ENCODE data around the gene COL16A1. TPM values are rescaled to one million over a fixed set of nuclear protein-coding genes. Genes with fewer than 3 reads are reported as not detected.

COL16A1 gene
- 0.15 TPM for total RNA-seq (2013)
- polyA plus RNA-seq (under 1 TPM in 1 of 3 donors, not detected in 2; 0.13 TPM), polyA minus RNA-seq (0.48 TPM in 1 of 2 replicates, not detected in the other), total RNA-seq (0 to 2.0 (median 0.17) reads per million in 11 experiments)

DNA sequence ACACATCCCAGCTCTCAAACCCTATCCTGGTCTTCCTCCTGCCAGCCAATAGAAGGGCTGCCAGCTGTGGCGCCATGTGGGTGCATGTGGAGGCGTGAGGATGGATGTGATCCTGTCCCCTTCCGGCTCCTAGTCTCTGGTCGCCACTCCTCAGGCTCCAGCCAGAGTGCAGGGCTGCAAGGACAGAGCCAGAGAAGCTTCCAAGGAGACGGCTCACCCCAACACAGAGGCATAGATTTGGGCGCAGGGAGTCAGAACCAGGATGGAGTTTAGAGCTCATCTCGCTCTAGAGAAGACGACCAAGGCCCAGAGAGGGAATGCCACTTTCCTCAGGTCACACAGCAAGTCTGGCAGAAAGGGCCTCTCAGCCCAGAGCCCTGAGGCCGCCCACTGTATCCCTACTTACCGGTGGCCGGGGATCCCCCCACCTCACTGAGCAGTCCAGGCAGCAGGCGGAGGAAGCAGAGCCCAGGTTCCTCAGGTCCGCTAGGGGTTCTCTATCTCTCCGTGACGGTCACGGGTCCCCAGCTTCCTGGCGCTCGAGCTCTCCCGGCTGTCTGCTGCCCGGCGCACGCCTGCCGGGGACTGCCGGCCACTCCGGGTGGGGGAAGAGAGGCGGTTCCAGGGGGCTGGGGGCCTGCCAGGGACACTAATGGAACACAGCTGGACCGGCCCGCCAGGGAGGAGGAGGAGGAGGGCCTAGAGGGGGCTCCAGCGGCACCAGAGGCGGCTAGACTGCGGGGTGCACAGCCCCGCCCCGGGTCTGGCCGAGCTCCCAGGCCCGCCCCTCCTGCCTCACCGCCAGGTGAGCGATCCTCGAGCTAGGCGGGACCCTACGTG is at the start of gene COL16A1:
COL16A1 (minus strand) TSS at position 587 of the 840 bp plus-strand sequence. CDS start 1,824 bp downstream, outside the sequence.
- H3K4me3 Mint-ChIP-seq: peak within 1 kb of the TSS in 1 of 2 donors; percentile 56
- no peak within 1 kb of the TSS for H3K4me2 ChIP-seq (replicated peaks; ENCODE audit: extremely low read depth, low read length, poor library complexity, severe bottlenecking)
- no peaks in the 10 kb centered on the region for H3K79me2 ChIP-seq (ENCODE audit: insufficient read depth, low read length)
- peaks cover 9 to 37% of the 10 kb centered on the region in 2 donors for H3K27me3 ChIP-seq (ENCODE audit: control insufficient read depth in 2 of 2, insufficient read depth in 2 of 2, low read length in 2 of 2)
- 24% methylated on average over 34 of the region's 40 CpGs for WGBS (ENCODE audit: insufficient coverage)
- H3K9me3 Mint-ChIP-seq: peaks cover 0 to 5% (median 0%) of the 10 kb centered on the region in 7 donors
- intact Hi-C loops (cut with micrococcal nuclease): no loop called here
- no peak within 1 kb of the TSS for H3K27ac Mint-ChIP-seq
- H3K36me3 Mint-ChIP-seq: no peaks in the 10 kb centered on the region
- H4K20me1 ChIP-seq (ENCODE audit: insufficient read depth, low read length): no peaks in the 10 kb centered on the region
- no peaks in the 10 kb centered on the region for H3K36me3 ChIP-seq (replicated peaks in 1 of 2; ENCODE audit: control insufficient read depth in 1 of 2, insufficient read depth in 2 of 2, low read length in 2 of 2)
- H2AFZ ChIP-seq (ENCODE audit: insufficient read depth, low read depth, low read length, poor library complexity, severe bottlenecking): peak within 1 kb of the TSS; percentile 13
- H3K4me3 ChIP-seq (replicated peaks in 1 of 3; ENCODE audit: low read depth in 2 of 3, low read length in 3 of 3): no peak within 1 kb of the TSS
- H3K9me3 ChIP-seq (replicated peaks in 1 of 2; ENCODE audit: control insufficient read depth in 1 of 2, insufficient read depth in 1 of 2, low read length in 2 of 2): no peaks in the 10 kb centered on the region
- H3K4me1 ChIP-seq (ENCODE audit: control insufficient read depth in 1 of 2, insufficient read depth in 2 of 2, low read length in 2 of 2): peaks cover 0 to 6% of the 10 kb centered on the region in 2 donors
- H3K27ac ChIP-seq (ENCODE audit: low read depth in 1 of 2, low read length in 2 of 2): no peak within 1 kb of the TSS
- no peak within 1 kb of the TSS for H3K9ac ChIP-seq (ENCODE audit: insufficient read depth, low read length, poor library complexity, severe bottlenecking)
- TF ChIP-seq, protein P1, sequence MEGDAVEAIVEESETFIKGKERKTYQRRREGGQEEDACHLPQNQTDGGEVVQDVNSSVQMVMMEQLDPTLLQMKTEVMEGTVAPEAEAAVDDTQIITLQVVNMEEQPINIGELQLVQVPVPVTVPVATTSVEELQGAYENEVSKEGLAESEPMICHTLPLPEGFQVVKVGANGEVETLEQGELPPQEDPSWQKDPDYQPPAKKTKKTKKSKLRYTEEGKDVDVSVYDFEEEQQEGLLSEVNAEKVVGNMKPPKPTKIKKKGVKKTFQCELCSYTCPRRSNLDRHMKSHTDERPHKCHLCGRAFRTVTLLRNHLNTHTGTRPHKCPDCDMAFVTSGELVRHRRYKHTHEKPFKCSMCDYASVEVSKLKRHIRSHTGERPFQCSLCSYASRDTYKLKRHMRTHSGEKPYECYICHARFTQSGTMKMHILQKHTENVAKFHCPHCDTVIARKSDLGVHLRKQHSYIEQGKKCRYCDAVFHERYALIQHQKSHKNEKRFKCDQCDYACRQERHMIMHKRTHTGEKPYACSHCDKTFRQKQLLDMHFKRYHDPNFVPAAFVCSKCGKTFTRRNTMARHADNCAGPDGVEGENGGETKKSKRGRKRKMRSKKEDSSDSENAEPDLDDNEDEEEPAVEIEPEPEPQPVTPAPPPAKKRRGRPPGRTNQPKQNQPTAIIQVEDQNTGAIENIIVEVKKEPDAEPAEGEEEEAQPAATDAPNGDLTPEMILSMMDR (IDR thresholded peaks at IDR 0.05): no peak
- H3K4me1 Mint-ChIP-seq: peaks cover 25% of the 10 kb centered on the region
- peak in 1 of 3 donors; percentile 9 for DNase-seq
- H3K27me3 Mint-ChIP-seq (ENCODE audit: low read depth in 3 of 3): peaks cover 34 to 41% (median 37%) of the 10 kb centered on the region in 3 donors

DNA sequence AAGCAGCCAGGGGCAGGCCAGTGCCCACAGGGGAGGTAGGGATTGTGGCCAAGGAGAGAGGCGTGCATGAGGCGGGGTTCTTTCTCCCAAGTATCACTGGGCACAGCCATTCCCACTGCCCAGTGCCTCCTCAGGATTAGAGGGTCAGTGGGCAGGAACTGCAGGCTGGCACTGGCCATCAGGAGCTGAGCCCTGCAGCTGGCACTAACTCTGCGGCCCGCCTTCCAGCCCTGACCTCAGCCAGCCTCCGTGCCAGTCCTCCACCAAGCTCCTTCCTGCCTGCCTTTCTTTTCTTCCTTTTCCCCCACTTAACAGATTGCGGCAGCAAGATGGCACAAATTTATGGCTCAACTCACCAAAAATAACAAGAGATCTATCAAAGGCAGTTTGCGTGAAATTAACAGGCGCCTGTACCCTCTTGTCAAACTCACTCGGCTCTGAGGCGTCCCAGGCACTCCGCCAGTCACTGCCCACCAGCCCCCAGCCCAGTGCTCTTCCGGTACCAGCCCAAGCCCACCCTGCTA is 49.2 kb upstream of the COL16A1 start:
- Histone ChIP-seq H4K20me1 (ENCODE audit: insufficient read depth, low read length) (no peaks in the 10 kb centered on the region), H3K9ac (ENCODE audit: insufficient read depth, low read length, poor library complexity, severe bottlenecking) (no peak overlapping the region), H3K4me1 (ENCODE audit: control insufficient read depth in 1 of 2, insufficient read depth in 2 of 2, low read length in 2 of 2) (peaks cover 5 to 11% of the 10 kb centered on the region in 2 donors), H3K4me3 (replicated peaks in 1 of 3; ENCODE audit: low read depth in 2 of 3, low read length in 3 of 3) (no peak overlapping the region), H3K4me2 (replicated peaks; ENCODE audit: extremely low read depth, low read length, poor library complexity, severe bottlenecking) (no peak overlapping the region), H3K27ac (ENCODE audit: low read depth in 1 of 2, low read length in 2 of 2) (no peak overlapping the region), H3K36me3 (replicated peaks in 1 of 2; ENCODE audit: control insufficient read depth in 1 of 2, insufficient read depth in 2 of 2, low read length in 2 of 2) (no peaks in the 10 kb centered on the region), H3K79me2 (ENCODE audit: insufficient read depth, low read length) (no peaks in the 10 kb centered on the region), H2AFZ (ENCODE audit: insufficient read depth, low read depth, low read length, poor library complexity, severe bottlenecking) (no peak overlapping the region), H3K27me3 (ENCODE audit: control insufficient read depth in 2 of 2, insufficient read depth in 2 of 2, low read length in 2 of 2) (peaks cover 0 to 21% of the 10 kb centered on the region in 2 donors), H3K9me3 (replicated peaks in 1 of 2; ENCODE audit: control insufficient read depth in 1 of 2, insufficient read depth in 1 of 2, low read length in 2 of 2) (no peaks in the 10 kb centered on the region)
- H3K27me3 Mint-ChIP-seq (ENCODE audit: low read depth in 3 of 3): peaks cover 14 to 35% (median 30%) of the 10 kb centered on the region in 3 donors
- H3K9me3 Mint-ChIP-seq: peaks cover 0 to 2% (median 0%) of the 10 kb centered on the region in 7 donors
- no peak for DNase-seq
- WGBS (ENCODE audit: insufficient coverage): 47% methylated on average over 12 of the region's 12 CpGs
- intact Hi-C loops (cut with micrococcal nuclease): no loop called here
- H3K4me1 Mint-ChIP-seq: peaks cover 13% of the 10 kb centered on the region
- H3K4me3 Mint-ChIP-seq: peak overlapping the region in 1 of 2 donors; percentile 52
- H3K27ac Mint-ChIP-seq: no peak overlapping the region
- no peaks in the 10 kb centered on the region for H3K36me3 Mint-ChIP-seq
- TF ChIP-seq, protein P1 (IDR thresholded peaks at IDR 0.05): no peak

Measured in CD14-positive monocyte (primary cell).